MCF 10A (cell line): ENCODE results near the gene KCNN1. TPM values are rescaled to one million over a fixed set of nuclear protein-coding genes. Genes with fewer than 3 reads are reported as not detected.
"Not testable (repeated sequence)": the region's sequence is repeated elsewhere in the genome, so short reads cannot be mapped to it uniquely, and the experiment has no call there.

Experiments
- BruUV-seq: library from RNA; stranded (reverse); fragments of 400-500 nt; replicated peaks from 2 replicates; lab custom pipeline; 2021; lab: Mats Ljungman, UMichigan
- CTCF ChIA-PET: fragments of 300-600 bp; sonication (Branson Sonifier 250); formaldehyde crosslinking; extraction: SDS; loops from one replicate; lab custom pipeline; 2021; ENCODE audit warnings: antibody characterized with exemption, inconsistent platforms; lab: Yijun Ruan, JAX
- POLR2A ChIA-PET: fragments of 300-600, 350-650 bp; sonication (Branson Sonifier 250); formaldehyde crosslinking; extraction: SDS; loops from one replicate; lab custom pipeline; 2020; ENCODE audit warnings: antibody characterized with exemption, inconsistent platforms; lab: Yijun Ruan, JAX
- DNase-seq: peaks from one replicate; pipeline ENCODE4 v3.0.0-alpha.2; 2018; ENCODE audit not compliant: unreplicated experiment
- H3K27ac Mint-ChIP-seq: one replicate; pipeline ENCODE4 v1.8.0; 2022; ENCODE audit warnings: mild to moderate bottlenecking, low read depth, mixed read lengths; ENCODE audit not compliant: unreplicated experiment
- H3K27me3 Mint-ChIP-seq: one replicate; pipeline ENCODE4 v1.8.0; 2022; ENCODE audit warnings: mixed read lengths; ENCODE audit not compliant: insufficient read depth, unreplicated experiment
- H3K36me3 Mint-ChIP-seq: one replicate; pipeline ENCODE4 v1.8.0; 2022; ENCODE audit warnings: mild to moderate bottlenecking, moderate library complexity, mixed read lengths; ENCODE audit not compliant: insufficient read depth, unreplicated experiment
- H3K4me1 Mint-ChIP-seq: one replicate; pipeline ENCODE4 v1.8.0; 2022; ENCODE audit warnings: mixed read lengths; ENCODE audit not compliant: insufficient read depth, unreplicated experiment
- H3K4me3 Mint-ChIP-seq: one replicate; pipeline ENCODE4 v1.8.0; 2022; ENCODE audit warnings: mild to moderate bottlenecking, moderate library complexity, mixed read lengths; ENCODE audit not compliant: unreplicated experiment
- H3K9me3 Mint-ChIP-seq: one replicate; pipeline ENCODE4 v1.8.0; 2022; ENCODE audit warnings: mixed read lengths; ENCODE audit not compliant: unreplicated experiment
- CTCF ChIP-seq: fragments of 200-600 bp; IDR thresholded peaks from one replicate; pipeline ENCODE4 v1.8.0; 2022; ENCODE audit warnings: antibody characterized with exemption, mild to moderate bottlenecking; ENCODE audit not compliant: unreplicated experiment
- intact Hi-C: fragments of 100-400 bp; cut with micrococcal nuclease; formaldehyde crosslinking; loops from 2 replicates; pipeline ENCODE4 v1.14.1; 2022
- total RNA-seq: library from RNA; stranded (reverse); gene quantifications from 2 replicates; pipeline ENCODE4 v1.2.3, GENCODE V29; 2022

KCNN1 gene
- total RNA-seq, 1 experiment from 2014 or later: not detected

- Mint-ChIP-seq H3K27ac (no peak overlapping the region), H3K9me3 (no peaks in the 10 kb centered on the region)
- no peak for TF ChIP-seq CTCF
Measured at GRCh38 chr19:17982430-17982829, 15.5 kb downstream of the KCNN1 start.

GRCh38 chr19:17985037-17985818 lies 18.3 kb downstream of the KCNN1 start:
- no peak overlapping the region for H3K27ac Mint-ChIP-seq
- no peaks in the 10 kb centered on the region for H3K36me3 Mint-ChIP-seq
- intact Hi-C loops: no loop called here
- H3K27me3 Mint-ChIP-seq: peaks cover 9% of the 10 kb centered on the region
- BruUV-seq: no TSS peak
- no peak for TF ChIP-seq CTCF
- CTCF ChIA-PET: interaction anchor here (1.0 kb wide), 1 partner anchor 47 kb away, joined by 4 read pairs; no protein-coding TSS in a partner anchor
- POLR2A ChIA-PET: no interaction called here
- H3K9me3 Mint-ChIP-seq: no peaks in the 10 kb centered on the region
- no peaks in the 10 kb centered on the region for H3K4me1 Mint-ChIP-seq
- DNase-seq: no peak
- H3K4me3 Mint-ChIP-seq: no peak overlapping the region

More at GRCh38 chr19:17982430-17982829, 15.5 kb downstream of the KCNN1 start:
- POLR2A ChIA-PET: no interaction called here
- peaks cover 9% of the 10 kb centered on the region for H3K27me3 Mint-ChIP-seq
- BruUV-seq: no TSS peak
- intact Hi-C loops: no loop called here
- no peak overlapping the region for H3K4me3 Mint-ChIP-seq
- no peaks in the 10 kb centered on the region for H3K36me3 Mint-ChIP-seq
- CTCF ChIA-PET: interaction anchor here (0.7 to 1.2 kb wide), 2 partner anchors 12 to 44 kb away, joined by 3 to 5 read pairs; no protein-coding TSS in a partner anchor
- H3K4me1 Mint-ChIP-seq: no peaks in the 10 kb centered on the region
- no peak for DNase-seq

- BruUV-seq, H3K4me3 Mint-ChIP-seq, H3K36me3 Mint-ChIP-seq, H3K9me3 Mint-ChIP-seq, DNase-seq, H3K27me3 Mint-ChIP-seq, intact Hi-C loops, H3K27ac Mint-ChIP-seq, H3K4me1 Mint-ChIP-seq: not testable (repeated sequence)
- ChIA-PET POLR2A (interaction anchor here (0.6 kb wide), 1 partner anchor 131 kb away, joined by 3 read pairs; no protein-coding TSS in a partner anchor), CTCF (interaction anchor here (1.0 to 1.2 kb wide), 2 partner anchors 8 to 41 kb away, joined by 3 to 4 read pairs; no protein-coding TSS in a partner anchor)
Measured at GRCh38 chr19:17986569-17986968, 19.7 kb downstream of the KCNN1 start.

- ChIA-PET CTCF (interaction anchor here (0.8 to 2.2 kb wide), 3 partner anchors 9 to 118 kb away, joined by 5 to 16 read pairs (median 8); no protein-coding TSS in a partner anchor), POLR2A (no interaction called here)
- Mint-ChIP-seq H3K4me1 (no peaks in the 10 kb centered on the region), H3K9me3 (no peaks in the 10 kb centered on the region), H3K36me3 (no peaks in the 10 kb centered on the region), H3K27me3 (no peaks in the 10 kb centered on the region), H3K4me3 (no peak overlapping the region), H3K27ac (no peak overlapping the region)
- DNase-seq: no peak
- intact Hi-C loops: no loop called here
- BruUV-seq: no TSS peak
- TF ChIP-seq CTCF: no peak
Measured at GRCh38 chr19:17988161-17988560, 21.3 kb downstream of the KCNN1 start.
